Measurements from ENCODE around the gene AHNAK2. TPM values are rescaled to one million over a fixed set of nuclear protein-coding genes. Genes with fewer than 3 reads are reported as not detected.

The AHNAK2 gene
- total and polyA plus RNA-seq, 2 experiments from 2014 or later, result 1.8 to 4.6 TPM

- DNase-seq (ENCODE audit: low spot score), result peak; percentile 97
- TF ChIP-seq EZH2phosphoT487 (IDR thresholded peaks at IDR 0.05; ENCODE audit: low read depth, severe bottlenecking, unreplicated experiment), result no peak
- H3K27ac ChIP-seq, result peak within 1 kb of the TSS; percentile 80
- no peaks in the 10 kb centered on the region for H3K36me3 ChIP-seq (replicated peaks; ENCODE audit: insufficient read depth, low read depth)
- H2AFZ ChIP-seq, result peak within 1 kb of the TSS; percentile 83
- peaks cover 7% of the 10 kb centered on the region for H3K4me1 ChIP-seq (ENCODE audit: insufficient read depth)
- WGBS (ENCODE audit: low lambda C conversion rate, missing lambda C conversion rate), result 7% methylated on average over 62 of the region's 77 CpGs
- no peaks in the 10 kb centered on the region for H4K20me1 ChIP-seq (ENCODE audit: insufficient read depth, poor library complexity, severe bottlenecking)
- H3K79me2 ChIP-seq, result peaks cover 4% of the 10 kb centered on the region
- no peaks in the 10 kb centered on the region for H3K27me3 ChIP-seq
- H3K9me3 ChIP-seq (ENCODE audit: low read depth), result no peaks in the 10 kb centered on the region
- H3K4me3 ChIP-seq, result peak within 1 kb of the TSS; percentile 82
- H3K4me2 ChIP-seq, result peak within 1 kb of the TSS; percentile 98
- no peaks in the 10 kb centered on the region for H3K9me2 ChIP-seq (replicated peaks; ENCODE audit: insufficient read depth)
Observed at GRCh38 chr14:104985675-104986486, 7.7 kb upstream of the AHNAK2 start, which contains the start of gene CLBA1. TSS of gene CLBA1 (plus strand) at chr14:104985788. CDS start at chr14:104986432, 644 bp downstream.

- no peaks in the 10 kb centered on the region for H3K9me3 ChIP-seq (ENCODE audit: low read depth)
- 91% methylated on average over 15 of the region's 15 CpGs for WGBS (ENCODE audit: low lambda C conversion rate, missing lambda C conversion rate)
- H3K27ac ChIP-seq, result no peak overlapping the region
Observed at GRCh38 chr14:104984056-104984894, 6.1 kb upstream of the AHNAK2 start.

GRCh38 chr14:104983231-104983721, 5.1 kb upstream of the AHNAK2 start:
- H2AFZ ChIP-seq, result no peak overlapping the region
- no peak overlapping the region for H3K4me2 ChIP-seq
- H3K4me3 ChIP-seq, result no peak overlapping the region
- H3K36me3 ChIP-seq (replicated peaks; ENCODE audit: insufficient read depth, low read depth), result no peaks in the 10 kb centered on the region
- H4K20me1 ChIP-seq (ENCODE audit: insufficient read depth, poor library complexity, severe bottlenecking), result no peaks in the 10 kb centered on the region
- peaks cover 4% of the 10 kb centered on the region for H3K79me2 ChIP-seq
- no peaks in the 10 kb centered on the region for H3K27me3 ChIP-seq
- WGBS (ENCODE audit: low lambda C conversion rate, missing lambda C conversion rate), result 79% methylated on average over 11 of the region's 12 CpGs
- peaks cover 11% of the 10 kb centered on the region for H3K4me1 ChIP-seq (ENCODE audit: insufficient read depth)
- TF ChIP-seq CTCF (IDR thresholded peaks at IDR 0.05; ENCODE audit: poor library complexity) (no peak), EZH2phosphoT487 (IDR thresholded peaks at IDR 0.05; ENCODE audit: low read depth, severe bottlenecking, unreplicated experiment) (no peak), EZH2 (IDR thresholded peaks at IDR 0.05; ENCODE audit: borderline replicate concordance) (no peak)
- H3K27ac ChIP-seq, result no peak overlapping the region
- no peaks in the 10 kb centered on the region for H3K9me3 ChIP-seq (ENCODE audit: low read depth)
- H3K9me2 ChIP-seq (replicated peaks; ENCODE audit: insufficient read depth), result no peaks in the 10 kb centered on the region
- peak; percentile 4 for DNase-seq (ENCODE audit: low spot score)

More at GRCh38 chr14:104984056-104984894, 6.1 kb upstream of the AHNAK2 start:
- TF ChIP-seq EZH2phosphoT487 (IDR thresholded peaks at IDR 0.05; ENCODE audit: low read depth, severe bottlenecking, unreplicated experiment) (no peak), EZH2 (IDR thresholded peaks at IDR 0.05; ENCODE audit: borderline replicate concordance) (no peak), CTCF (IDR thresholded peaks at IDR 0.05; ENCODE audit: poor library complexity) (no peak)
- H3K79me2 ChIP-seq, result peaks cover 4% of the 10 kb centered on the region
- peak; percentile 3 for DNase-seq (ENCODE audit: low spot score)
- no peak overlapping the region for H3K4me2 ChIP-seq
- no peaks in the 10 kb centered on the region for H3K36me3 ChIP-seq (replicated peaks; ENCODE audit: insufficient read depth, low read depth)
- H3K27me3 ChIP-seq, result no peaks in the 10 kb centered on the region
- H3K4me3 ChIP-seq, result no peak overlapping the region
- no peaks in the 10 kb centered on the region for H4K20me1 ChIP-seq (ENCODE audit: insufficient read depth, poor library complexity, severe bottlenecking)
- H3K4me1 ChIP-seq (ENCODE audit: insufficient read depth), result peaks cover 7% of the 10 kb centered on the region
- no peaks in the 10 kb centered on the region for H3K9me2 ChIP-seq (replicated peaks; ENCODE audit: insufficient read depth)
- H2AFZ ChIP-seq, result no peak overlapping the region

Measured in hepatocyte (in vitro differentiated cells).